ENCODE results near the gene TMEM238.

GRCh38 chr19:55382522-55383054, 1.5 kb downstream of the TMEM238 start:
- TF ChIP-seq POLR2A (conservative IDR thresholded peaks at IDR 0.05) (no peak), XRCC4 (IDR thresholded peaks at IDR 0.05; ENCODE audit: extremely low read depth, insufficient read depth, insufficient read length) (no peak), CTCF (IDR thresholded peaks at IDR 0.05 in 2 of 3, conservative IDR thresholded peaks at IDR 0.05 in 1 of 3; ENCODE audit: insufficient read depth in 2 of 3, low read depth in 1 of 3, low read length in 3 of 3) (no peak), ARNT (IDR thresholded peaks at IDR 0.05) (no peak), MXD1 (CRISPR knock-in tag; IDR thresholded peaks at IDR 0.05; ENCODE audit: borderline replicate concordance, poor library complexity, severe bottlenecking) (no peak), SMAD1 (IDR thresholded peaks at IDR 0.05; ENCODE audit: low read depth, low read length, partially characterized antibody) (no peak), MYNN (IDR thresholded peaks at IDR 0.05) (no peak), MYNN (CRISPR knock-in tag; IDR thresholded peaks at IDR 0.05) (no peak), CHD2 (IDR thresholded peaks at IDR 0.05; ENCODE audit: low read depth, low read length) (no peak), TOE1 (IDR thresholded peaks at IDR 0.05; ENCODE audit: borderline replicate concordance) (no peak), TOE1 (CRISPR knock-in tag; IDR thresholded peaks at IDR 0.05; ENCODE audit: borderline replicate concordance, low read depth) (no peak)

Data from K562 (cell line).